ENCODE results near the gene KCNAB2.

KCNAB2 gene

DNA sequence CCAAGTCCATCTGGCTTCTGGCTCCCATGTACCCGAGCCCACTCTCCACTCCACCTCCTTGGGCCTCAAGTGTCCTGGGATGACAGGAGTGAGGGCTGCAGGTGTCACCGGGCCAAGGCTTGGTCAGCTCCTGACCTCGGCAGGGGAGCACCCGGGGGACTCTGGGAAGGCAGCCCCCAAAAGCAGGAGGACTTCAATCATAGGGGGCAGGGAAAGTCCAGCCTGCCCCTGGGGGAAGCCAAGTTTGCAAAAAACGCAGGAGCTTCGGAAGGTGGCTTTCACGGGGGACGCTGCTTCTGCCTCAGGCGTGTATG is 56.8 kb downstream of the KCNAB2 start:
- no peaks in the 10 kb centered on the region for H3K9me3 ChIP-seq (replicated peaks; ENCODE audit: insufficient read depth, low read length)
- H3K4me2 ChIP-seq (ENCODE audit: low read depth, low read length): no peak overlapping the region
- no peaks in the 10 kb centered on the region for H3K36me3 ChIP-seq (replicated peaks; ENCODE audit: insufficient read depth, low read length)
- H3K4me1 ChIP-seq (ENCODE audit: low read length): no peaks in the 10 kb centered on the region
- H3K79me2 ChIP-seq (ENCODE audit: low read length): no peaks in the 10 kb centered on the region
- no peak overlapping the region for H2AFZ ChIP-seq (ENCODE audit: low read length)
- H3K27ac ChIP-seq (ENCODE audit: low read length): no peak overlapping the region
- H3F3A ChIP-seq (ENCODE audit: insufficient read depth, low read length): no peaks in the 10 kb centered on the region; the same call in 1 of the 2 replicates
- no peak overlapping the region for H3K9ac ChIP-seq (ENCODE audit: low read length)
- no peaks in the 10 kb centered on the region for H4K20me1 ChIP-seq (ENCODE audit: insufficient read depth, low read length)
- H3K9me2 ChIP-seq (replicated peaks; ENCODE audit: insufficient read depth, low read length): no peaks in the 10 kb centered on the region
- H3K4me3 ChIP-seq (ENCODE audit: low read length): no peak overlapping the region
- TF ChIP-seq EZH2phosphoT487 (IDR thresholded peaks at IDR 0.05; ENCODE audit: low read length) (no peak), EZH2 (optimal IDR thresholded peaks at IDR 0.05; ENCODE audit: low read depth, low read length) (no peak)
- TF ChIP-seq, protein P1, sequence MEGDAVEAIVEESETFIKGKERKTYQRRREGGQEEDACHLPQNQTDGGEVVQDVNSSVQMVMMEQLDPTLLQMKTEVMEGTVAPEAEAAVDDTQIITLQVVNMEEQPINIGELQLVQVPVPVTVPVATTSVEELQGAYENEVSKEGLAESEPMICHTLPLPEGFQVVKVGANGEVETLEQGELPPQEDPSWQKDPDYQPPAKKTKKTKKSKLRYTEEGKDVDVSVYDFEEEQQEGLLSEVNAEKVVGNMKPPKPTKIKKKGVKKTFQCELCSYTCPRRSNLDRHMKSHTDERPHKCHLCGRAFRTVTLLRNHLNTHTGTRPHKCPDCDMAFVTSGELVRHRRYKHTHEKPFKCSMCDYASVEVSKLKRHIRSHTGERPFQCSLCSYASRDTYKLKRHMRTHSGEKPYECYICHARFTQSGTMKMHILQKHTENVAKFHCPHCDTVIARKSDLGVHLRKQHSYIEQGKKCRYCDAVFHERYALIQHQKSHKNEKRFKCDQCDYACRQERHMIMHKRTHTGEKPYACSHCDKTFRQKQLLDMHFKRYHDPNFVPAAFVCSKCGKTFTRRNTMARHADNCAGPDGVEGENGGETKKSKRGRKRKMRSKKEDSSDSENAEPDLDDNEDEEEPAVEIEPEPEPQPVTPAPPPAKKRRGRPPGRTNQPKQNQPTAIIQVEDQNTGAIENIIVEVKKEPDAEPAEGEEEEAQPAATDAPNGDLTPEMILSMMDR (IDR thresholded peaks at IDR 0.05; ENCODE audit: low read length): no peak
- H3K27me3 ChIP-seq (replicated peaks; ENCODE audit: insufficient read depth, low read length): peaks cover 28% of the 10 kb centered on the region
- no peak for DNase-seq

DNA sequence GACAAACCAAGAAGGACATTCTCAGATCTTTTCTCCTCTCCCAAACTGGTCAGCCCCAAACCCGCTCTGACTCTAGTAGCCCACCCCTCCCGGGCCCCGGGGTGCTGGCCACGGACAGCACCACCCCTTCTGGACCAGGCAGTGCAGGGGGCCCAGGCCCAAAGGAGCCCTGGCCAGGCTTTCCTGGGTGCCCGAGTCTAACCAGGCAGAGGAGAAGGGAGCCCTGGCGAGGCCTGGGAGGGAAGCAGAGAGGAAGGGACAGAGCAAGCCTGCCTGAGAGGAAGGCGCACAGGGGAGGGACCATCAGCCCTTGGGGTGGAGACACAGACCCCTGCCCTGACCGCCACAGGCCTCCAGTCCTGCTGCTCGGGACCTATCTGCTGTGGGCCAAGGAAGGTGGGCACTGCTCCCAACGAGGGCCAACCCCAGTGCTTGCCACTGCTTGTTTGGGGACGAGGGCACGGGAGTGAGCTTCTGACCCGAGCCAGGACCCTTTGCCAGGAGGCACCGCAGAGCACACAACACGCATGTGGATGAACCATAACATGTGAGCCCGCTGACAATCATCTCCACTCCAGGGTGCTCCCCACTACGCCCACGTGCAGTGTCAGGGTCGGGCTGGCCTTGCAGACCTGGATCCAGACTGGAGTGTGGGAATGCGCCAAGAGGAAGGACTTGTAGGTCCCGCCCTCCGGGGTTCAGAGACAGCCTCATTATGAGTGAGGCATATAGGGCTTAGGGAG is 57.6 kb downstream of the KCNAB2 start:
- Histone ChIP-seq H3K79me2 (ENCODE audit: low read length) (no peaks in the 10 kb centered on the region), H3K4me2 (ENCODE audit: low read depth, low read length) (no peak overlapping the region)

DNA sequence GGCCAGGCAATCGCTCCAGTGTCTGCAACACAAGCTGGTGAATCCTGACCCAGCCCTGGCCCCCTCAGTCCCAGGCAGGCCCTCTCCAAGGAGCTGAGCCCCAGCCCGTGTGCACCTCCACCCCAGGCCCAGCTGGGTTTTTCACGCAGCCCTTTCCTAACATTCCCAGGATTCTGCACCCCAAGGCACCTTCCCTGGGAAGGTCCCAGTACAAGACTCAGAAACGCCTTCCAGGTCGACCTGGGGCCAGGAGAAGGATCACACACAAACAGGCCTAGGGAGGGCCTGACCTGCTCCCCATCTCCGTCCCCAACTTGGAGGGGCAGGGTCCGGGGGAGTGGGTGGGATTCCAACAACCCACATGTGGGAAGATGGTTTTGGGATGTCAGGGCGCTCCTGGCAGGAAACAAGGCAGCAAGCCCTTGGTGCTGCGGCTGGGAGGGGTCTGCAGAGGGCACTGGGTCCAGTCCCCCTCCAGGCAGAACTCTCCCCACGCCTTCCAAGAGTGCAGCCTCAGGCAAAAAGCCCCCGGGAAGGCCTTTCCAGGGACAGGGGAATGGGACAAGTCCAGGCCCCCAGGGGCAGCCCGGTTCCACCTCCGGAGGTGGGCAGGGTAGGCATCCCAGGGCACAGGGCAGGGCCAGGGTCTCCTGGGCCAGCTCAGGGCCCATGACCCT is 58.3 kb downstream of the KCNAB2 start:
- DNase-seq: no peak
- Histone ChIP-seq H3K4me3 (ENCODE audit: low read length) (no peak overlapping the region), H3K9ac (ENCODE audit: low read length) (no peak overlapping the region), H3K4me2 (ENCODE audit: low read depth, low read length) (no peak overlapping the region), H3K9me2 (replicated peaks; ENCODE audit: insufficient read depth, low read length) (no peaks in the 10 kb centered on the region), H3K79me2 (ENCODE audit: low read length) (no peaks in the 10 kb centered on the region), H2AFZ (ENCODE audit: low read length) (no peak overlapping the region), H3K9me3 (replicated peaks; ENCODE audit: insufficient read depth, low read length) (no peaks in the 10 kb centered on the region), H3F3A (ENCODE audit: insufficient read depth, low read length) (no peaks in the 10 kb centered on the region; the same call in 1 of the 2 replicates), H3K27me3 (replicated peaks; ENCODE audit: insufficient read depth, low read length) (peaks cover 34% of the 10 kb centered on the region), H4K20me1 (ENCODE audit: insufficient read depth, low read length) (no peaks in the 10 kb centered on the region), H3K27ac (ENCODE audit: low read length) (no peak overlapping the region), H3K4me1 (ENCODE audit: low read length) (no peaks in the 10 kb centered on the region), H3K36me3 (replicated peaks; ENCODE audit: insufficient read depth, low read length) (no peaks in the 10 kb centered on the region)
- TF ChIP-seq, protein P1 (IDR thresholded peaks at IDR 0.05; ENCODE audit: low read length): no peak
- no peak for TF ChIP-seq EZH2 (optimal IDR thresholded peaks at IDR 0.05; ENCODE audit: low read depth, low read length)
- no peak for TF ChIP-seq EZH2phosphoT487 (IDR thresholded peaks at IDR 0.05; ENCODE audit: low read length)

More for the DNA sequence above, 57.6 kb downstream of the KCNAB2 start:
- Histone ChIP-seq H3K9ac (ENCODE audit: low read length) (no peak overlapping the region), H3K27me3 (replicated peaks; ENCODE audit: insufficient read depth, low read length) (peaks cover 28% of the 10 kb centered on the region), H3K4me3 (ENCODE audit: low read length) (no peak overlapping the region), H3K9me2 (replicated peaks; ENCODE audit: insufficient read depth, low read length) (no peaks in the 10 kb centered on the region), H3F3A (ENCODE audit: insufficient read depth, low read length) (no peaks in the 10 kb centered on the region; the same call in 1 of the 2 replicates), H2AFZ (ENCODE audit: low read length) (no peak overlapping the region), H3K36me3 (replicated peaks; ENCODE audit: insufficient read depth, low read length) (no peaks in the 10 kb centered on the region), H3K27ac (ENCODE audit: low read length) (no peak overlapping the region), H4K20me1 (ENCODE audit: insufficient read depth, low read length) (no peaks in the 10 kb centered on the region), H3K9me3 (replicated peaks; ENCODE audit: insufficient read depth, low read length) (no peaks in the 10 kb centered on the region), H3K4me1 (ENCODE audit: low read length) (no peaks in the 10 kb centered on the region)
- TF ChIP-seq EZH2phosphoT487 (IDR thresholded peaks at IDR 0.05; ENCODE audit: low read length): no peak
- TF ChIP-seq, protein P1 (IDR thresholded peaks at IDR 0.05; ENCODE audit: low read length): no peak
- no peak for TF ChIP-seq EZH2 (optimal IDR thresholded peaks at IDR 0.05; ENCODE audit: low read depth, low read length)
- DNase-seq: no peak

Measured in MM.1S (cell line).